Thoracic aorta (tissue), 2 donors: ENCODE results near the gene KCNH6. TPM values are rescaled to one million over a fixed set of nuclear protein-coding genes. Genes with fewer than 3 reads are reported as not detected.

Experiments
- ATAC-seq: fragments of 150-250 bp; one replicate; pipeline ENCODE4 v1.8.0; 2017; ENCODE audit warnings: low read depth; ENCODE audit not compliant: insufficient number of reproducible peaks, low FRiP score
- DNase-seq: peaks from one replicate; pipeline ENCODE4 v3.0.0-alpha.2; 2020; ENCODE audit warnings: low spot score
- H3K27ac ChIP-seq, 2 donors: fragments of 200-600 bp; sonication (generic); 1 replicate in 1 of 2; 2 replicates in 1 of 2; pipeline ENCODE4 v1.5.1; 2016; ENCODE audit warnings: mild to moderate bottlenecking in 2 of 2, moderate library complexity in 2 of 2
- H3K27me3 ChIP-seq: fragments of 200-600 bp; sonication (generic); replicated peaks from 2 replicates; pipeline ENCODE4 v1.6.0; 2016; ENCODE audit warnings: mild to moderate bottlenecking; ENCODE audit not compliant: insufficient read depth
- H3K36me3 ChIP-seq: fragments of 200-600 bp; sonication (generic); one replicate; pipeline ENCODE4 v1.5.1; 2016
- H3K4me1 ChIP-seq, 2 donors: fragments of 200-600 bp; sonication (generic); 1 replicate in 1 of 2; 2 replicates in 1 of 2; pipeline versions ENCODE4 v1.5.1 to v1.6.0; 2016; ENCODE audit warnings: low read depth in 2 of 2, mild to moderate bottlenecking in 1 of 2; ENCODE audit not compliant: control insufficient read depth in 1 of 2
- H3K4me3 ChIP-seq: fragments of 200-600 bp; sonication (generic); 2 replicates; pipeline ENCODE4 v1.5.1; 2016; ENCODE audit warnings: mild to moderate bottlenecking
- H3K9me3 ChIP-seq: fragments of 200-600 bp; sonication (generic); 2 replicates; pipeline ENCODE4 v1.5.1; 2016
- CTCF ChIP-seq: fragments of 200-600 bp; sonication (generic); IDR thresholded peaks from one replicate; pipeline ENCODE4 v1.5.1; 2019; ENCODE audit warnings: antibody characterized with exemption
- total RNA-seq, 2 donors: library from RNA; depleted of rRNA; stranded (reverse); fragments of >200 nt; gene quantifications; one replicate each; pipeline versions ENCODE4 v1.1.0 to v1.2.3, GENCODE V29; 2016

The KCNH6 gene
- total RNA-seq, 2 donors from 2014 or later: not detected

- no peak overlapping the region for H3K27ac ChIP-seq
- no peaks in the 10 kb centered on the region for H3K9me3 ChIP-seq
- H3K4me1 ChIP-seq: peaks cover 3 to 7% of the 10 kb centered on the region in 2 donors
- DNase-seq (no peak), ATAC-seq (no peak)
- H3K27me3 ChIP-seq: no peaks in the 10 kb centered on the region
- no peaks in the 10 kb centered on the region for H3K36me3 ChIP-seq
- TF ChIP-seq CTCF: no peak
- no peak overlapping the region for H3K4me3 ChIP-seq
These were observed 40.1 kb upstream of the KCNH6 start for GRCh38 chr17:63483038-63483437.

GRCh38 chr17:63483655-63484575 lies 39.2 kb upstream of the KCNH6 start:
- TF ChIP-seq CTCF: no peak
- no peaks in the 10 kb centered on the region for H3K9me3 ChIP-seq
- H3K36me3 ChIP-seq: no peaks in the 10 kb centered on the region
- no peaks in the 10 kb centered on the region for H3K4me1 ChIP-seq
- H3K4me3 ChIP-seq: no peak overlapping the region
- no peak for DNase-seq
- no peaks in the 10 kb centered on the region for H3K27me3 ChIP-seq
- ATAC-seq: no peak
- no peak overlapping the region for H3K27ac ChIP-seq

GRCh38 chr17:63486317-63487013 lies 36.7 kb upstream of the KCNH6 start:
- no peaks in the 10 kb centered on the region for H3K27me3 ChIP-seq
- no peak for TF ChIP-seq CTCF
- no peak for DNase-seq
- ATAC-seq: no peak
- H3K9me3 ChIP-seq: no peaks in the 10 kb centered on the region
- no peaks in the 10 kb centered on the region for H3K36me3 ChIP-seq
- no peak overlapping the region for H3K4me3 ChIP-seq
- no peaks in the 10 kb centered on the region for H3K4me1 ChIP-seq
- H3K27ac ChIP-seq: no peak overlapping the region

GRCh38 chr17:63487014-63487339 lies 36.2 kb upstream of the KCNH6 start:
- no peak overlapping the region for H3K4me3 ChIP-seq
- H3K36me3 ChIP-seq: no peaks in the 10 kb centered on the region
- no peaks in the 10 kb centered on the region for H3K9me3 ChIP-seq
- H3K27me3 ChIP-seq: no peaks in the 10 kb centered on the region
- TF ChIP-seq CTCF: no peak
- H3K27ac ChIP-seq: no peak overlapping the region
- ATAC-seq (no peak), DNase-seq (no peak)
- H3K4me1 ChIP-seq: no peaks in the 10 kb centered on the region

GRCh38 chr17:63488851-63489250 lies 34.3 kb upstream of the KCNH6 start:
- no peaks in the 10 kb centered on the region for H3K36me3 ChIP-seq
- H3K27ac ChIP-seq: no peak overlapping the region
- H3K27me3 ChIP-seq: no peaks in the 10 kb centered on the region
- no peak overlapping the region for H3K4me3 ChIP-seq
- DNase-seq (no peak), ATAC-seq (no peak)
- TF ChIP-seq CTCF: no peak
- no peaks in the 10 kb centered on the region for H3K9me3 ChIP-seq
- H3K4me1 ChIP-seq: no peaks in the 10 kb centered on the region
